B cell (primary cell): ENCODE results near the gene ITGB8. TPM values are rescaled to one million over a fixed set of nuclear protein-coding genes. Genes with fewer than 3 reads are reported as not detected.

Experiments
- ATAC-seq: fragments of 200-7000 bp; cut with Tn5 transposase; one replicate; pipeline ENCODE4 v1.10.0; 2021; ENCODE audit warnings: low read depth, mild to moderate bottlenecking, moderate number of reproducible peaks, moderate library complexity
- CTCF ChIA-PET: fragments of 350-600 bp; sonication (Branson Sonifier 250); formaldehyde crosslinking; loops from one replicate; lab custom pipeline; 2021; ENCODE audit warnings: antibody characterized with exemption, inconsistent platforms; lab: Charles Lee
- POLR2A ChIA-PET: fragments of 350-600 bp; sonication (Branson Sonifier 250); formaldehyde crosslinking; loops from one replicate; lab custom pipeline; 2021; ENCODE audit warnings: antibody characterized with exemption; lab: Charles Lee
- DNase-seq: peaks from one replicate; pipeline ENCODE4 v3.0.0; 2013
- H2AFZ ChIP-seq: 2 replicates; pipeline ENCODE4 v1.6.1; 2012; ENCODE audit warnings: mild to moderate bottlenecking, low read depth, low read length; ENCODE audit not compliant: insufficient read depth, poor library complexity, severe bottlenecking
- H3K27ac ChIP-seq, 2 donors: 1 replicate in 1 of 2; 2 replicates in 1 of 2; pipeline ENCODE4 v1.5.1; 2012 to 2013; ENCODE audit warnings: low read length in 2 of 2, mild to moderate bottlenecking in 2 of 2, moderate library complexity in 1 of 2
- H3K27me3 ChIP-seq, 4 experiments: fragments of 200-600 bp in 1 of 4; sonication (generic) in 1 of 4; replicated peaks in 1 of 4; 1 replicate in 2 of 4; 2 replicates in 2 of 4; pipeline versions ENCODE4 v1.6.1 to v1.7.0; 2013 to 2016; ENCODE audit warnings: low read length in 3 of 4, mild to moderate bottlenecking in 2 of 4, mixed read lengths in 1 of 4, moderate library complexity in 1 of 4; ENCODE audit not compliant: insufficient read depth in 4 of 4, control insufficient read depth in 3 of 4; ENCODE audit errors: control extremely low read depth in 1 of 4
- H3K36me3 ChIP-seq, 2 experiments: replicated peaks in 1 of 2; 1 replicate in 1 of 2; 2 replicates in 1 of 2; pipeline versions ENCODE4 v1.6.1 to v1.7.1; 2013; ENCODE audit warnings: low read length in 1 of 2; ENCODE audit not compliant: insufficient read depth in 2 of 2, control insufficient read depth in 1 of 2; ENCODE audit errors: control extremely low read depth in 1 of 2, extremely low read depth in 1 of 2
- H3K4me1 ChIP-seq, 2 donors: fragments of 200-600 bp in 1 of 2; sonication (generic) in 1 of 2; 1 replicate in 1 of 2; 2 replicates in 1 of 2; pipeline versions ENCODE4 v1.5.1 to v1.6.1; 2013 to 2017; ENCODE audit warnings: low read length in 2 of 2; ENCODE audit not compliant: control insufficient read depth in 2 of 2, insufficient read depth in 2 of 2
- H3K4me2 ChIP-seq: replicated peaks from 2 replicates; pipeline ENCODE3; 2012; ENCODE audit warnings: mild to moderate bottlenecking, low read depth, low read length; ENCODE audit not compliant: poor library complexity, severe bottlenecking
- H3K4me3 ChIP-seq, 5 experiments: fragments of 200-600 bp in 1 of 5; sonication (generic) in 1 of 5; 1 replicate in 3 of 5; 2 replicates in 2 of 5; pipeline versions ENCODE4 v1.5.1 to v1.7.0; 2011 to 2016; ENCODE audit warnings: low read length in 4 of 5, mild to moderate bottlenecking in 4 of 5, low read depth in 2 of 5, control low read depth in 1 of 5, moderate library complexity in 1 of 5; ENCODE audit not compliant: insufficient read depth in 1 of 5; ENCODE audit errors: control extremely low read depth in 1 of 5, extremely low read depth in 1 of 5
- H3K79me2 ChIP-seq: fragments of 200-600 bp; sonication (generic); one replicate; pipeline ENCODE4 v1.6.0; 2016; ENCODE audit warnings: low read length; ENCODE audit not compliant: control insufficient read depth, insufficient read depth
- H3K9ac ChIP-seq: fragments of 200-600 bp; sonication (generic); 2 replicates; pipeline ENCODE4 v1.6.1; 2017; ENCODE audit warnings: mild to moderate bottlenecking, low read length, moderate library complexity
- H3K9me3 ChIP-seq, 3 donors: one replicate each; pipeline versions ENCODE4 v1.6.1 to v1.7.1; 2013; ENCODE audit warnings: low read length in 2 of 3; ENCODE audit not compliant: control insufficient read depth in 2 of 3, insufficient read depth in 1 of 3; ENCODE audit errors: control extremely low read depth in 1 of 3
- H4K20me1 ChIP-seq: 2 replicates; pipeline ENCODE4 v1.6.0; 2012; ENCODE audit warnings: mild to moderate bottlenecking, low read length; ENCODE audit not compliant: insufficient read depth, control insufficient read depth, poor library complexity, severe bottlenecking
- H3K27ac Mint-ChIP-seq: one replicate; pipeline ENCODE4 v1.8.0; 2021; ENCODE audit warnings: mixed read lengths
- H3K27me3 Mint-ChIP-seq: one replicate; pipeline ENCODE4 v1.8.0; 2021; ENCODE audit warnings: mixed read lengths
- H3K4me1 Mint-ChIP-seq: one replicate; pipeline ENCODE4 v1.8.0; 2021; ENCODE audit warnings: mixed read lengths
- H3K4me3 Mint-ChIP-seq: one replicate; pipeline ENCODE4 v1.8.0; 2021; ENCODE audit warnings: mixed read lengths
- H3K9me3 Mint-ChIP-seq: one replicate; pipeline ENCODE4 v1.8.0; 2022; ENCODE audit warnings: mixed read lengths; ENCODE audit not compliant: insufficient read depth
- CTCF ChIP-seq: fragments of 200-600 bp; IDR thresholded peaks from one replicate; pipeline ENCODE4 v1.8.0; 2022; ENCODE audit warnings: antibody characterized with exemption, mild to moderate bottlenecking
- EZH2 ChIP-seq: IDR thresholded peaks from 2 replicates; pipeline ENCODE4 v1.6.1; 2012; ENCODE audit warnings: borderline replicate concordance, low read depth, mild to moderate bottlenecking, moderate library complexity, low read length; ENCODE audit not compliant: insufficient read depth, poor library complexity, severe bottlenecking
- WGBS: methylation state at CpG from one replicate; pipeline ENCODE4 v1.1.5; 2013; ENCODE audit warnings: missing lambda C conversion rate; ENCODE audit not compliant: insufficient coverage; 5-methylcytosine and 5-hydroxymethylcytosine counted together
- intact Hi-C: fragments of 100-400 bp; cut with micrococcal nuclease; formaldehyde crosslinking; loops from one replicate; pipeline ENCODE4 v1.10.0; 2022
- polyA plus RNA-seq: library from polyadenylated mRNA; depleted of rRNA; stranded (reverse); fragments of >200 nt; gene quantifications from 2 replicates; pipeline ENCODE4 v1.2.3, GENCODE V29; 2012
- total RNA-seq, 2 donors: library from RNA; stranded (reverse); fragments of 120-200 nt in 1 of 2; gene quantifications; 1 replicate in 1 of 2; 2 replicates in 1 of 2; pipeline versions ENCODE4 v1.2.3 to v1.2.4, GENCODE V29; 2013 to 2022

Gene ITGB8
- total and polyA plus RNA-seq, 2 donors (not counting 1 experiment from before 2014, with no cell fraction given): 0.01 to 0.30 TPM

DNA sequence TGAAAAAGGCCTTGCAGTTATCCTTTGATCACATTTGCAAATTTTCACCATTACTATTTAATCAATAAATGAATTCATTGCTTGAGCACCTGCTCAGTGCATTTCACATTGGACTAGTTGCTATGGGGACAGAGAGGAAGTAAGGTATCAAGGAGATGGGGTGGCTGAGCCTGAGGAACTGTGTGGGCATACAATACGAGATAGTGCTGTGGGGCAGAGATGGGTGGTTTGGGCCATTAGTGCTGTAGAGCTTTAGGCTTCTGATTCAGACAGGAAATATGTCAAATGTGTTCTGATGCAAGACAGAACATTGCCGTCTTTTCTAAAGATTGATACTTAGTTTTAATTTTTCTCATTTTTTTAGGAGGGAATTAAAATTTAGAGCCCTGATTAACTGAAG, 13.2 kb downstream of the ITGB8 start:
- Histone ChIP-seq H3K9ac (no peak overlapping the region), H3K9me3 (no peaks in the 10 kb centered on the region), H2AFZ (no peak overlapping the region), H3K79me2 (no peaks in the 10 kb centered on the region), H4K20me1 (no peaks in the 10 kb centered on the region), H3K4me1 (no peaks in the 10 kb centered on the region), H3K4me3 (no peak overlapping the region), H3K4me2 (no peak overlapping the region), H3K27me3 (peaks cover 0 to 5% (median 1%) of the 10 kb centered on the region in 4 experiments), H3K27ac (no peak overlapping the region), H3K36me3 (no peaks in the 10 kb centered on the region)
- WGBS: no CpG with 5 or more reads among the region's 2 CpGs
- TF ChIP-seq CTCF (no peak), EZH2 (no peak)
- ChIA-PET POLR2A (no interaction called here), CTCF (no interaction called here)
- ATAC-seq (no peak), DNase-seq (no peak)
- no peak overlapping the region for H3K4me3 Mint-ChIP-seq
- H3K4me1 Mint-ChIP-seq: no peaks in the 10 kb centered on the region
- intact Hi-C loops: no loop called here
- peaks cover 12% of the 10 kb centered on the region for H3K27me3 Mint-ChIP-seq
- H3K27ac Mint-ChIP-seq: no peak overlapping the region
- H3K9me3 Mint-ChIP-seq: no peaks in the 10 kb centered on the region

- H3K9me3 Mint-ChIP-seq: no peaks in the 10 kb centered on the region
- 93% methylated on average over 3 of the region's 4 CpGs for WGBS
Measured at GRCh38 chr7:20344396-20344795, 13.7 kb downstream of the ITGB8 start.

More at GRCh38 chr7:20344396-20344795, 13.7 kb downstream of the ITGB8 start:
- intact Hi-C loops: no loop called here
- Histone ChIP-seq H3K9ac (no peak overlapping the region), H3K4me2 (no peak overlapping the region), H3K4me3 (no peak overlapping the region), H4K20me1 (no peaks in the 10 kb centered on the region), H3K9me3 (no peaks in the 10 kb centered on the region), H3K27me3 (peaks cover 0 to 5% (median 1%) of the 10 kb centered on the region in 4 experiments), H3K36me3 (no peaks in the 10 kb centered on the region), H3K4me1 (no peaks in the 10 kb centered on the region), H3K27ac (no peak overlapping the region), H3K79me2 (no peaks in the 10 kb centered on the region), H2AFZ (no peak overlapping the region)
- TF ChIP-seq CTCF (no peak), EZH2 (no peak)
- ChIA-PET POLR2A (no interaction called here), CTCF (no interaction called here)
- no peak for DNase-seq
- no peaks in the 10 kb centered on the region for H3K4me1 Mint-ChIP-seq
- H3K4me3 Mint-ChIP-seq: no peak overlapping the region
- no peak for ATAC-seq
- H3K27me3 Mint-ChIP-seq: peaks cover 12% of the 10 kb centered on the region
- H3K27ac Mint-ChIP-seq: no peak overlapping the region
